GM12874 (cell line): ENCODE measurements around the gene NOX5.

Source experiments
- TF ChIP-seq, protein P1 (sequence below): IDR thresholded peaks from 2 replicates; pipeline ENCODE4 v1.5.1; 2011; ENCODE audit warnings: low read depth, mild to moderate bottlenecking, control low read depth, low read length, moderate library complexity; ENCODE audit not compliant: insufficient read depth

NOX5 gene

DNA sequence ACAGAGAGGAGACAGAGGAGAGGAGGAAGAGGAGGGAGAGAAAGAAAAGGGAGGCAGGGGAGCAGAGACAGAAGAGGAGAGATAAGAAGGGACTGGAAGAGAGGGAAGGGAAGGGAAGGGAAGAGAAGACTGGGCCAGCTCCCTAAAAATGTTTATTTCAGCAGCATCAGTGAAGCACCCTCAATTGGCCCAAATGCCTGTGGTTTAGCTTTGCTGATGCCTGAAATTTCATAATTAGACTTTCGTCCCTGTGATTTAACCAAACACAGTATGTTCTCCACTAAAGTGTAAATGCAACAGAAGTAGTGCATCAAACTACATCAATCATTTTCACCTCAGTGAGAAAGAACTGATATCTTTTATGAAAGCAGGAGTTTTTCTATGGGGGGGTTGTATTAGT, 55.9 kb downstream of the NOX5 start:
- TF ChIP-seq, protein P1, sequence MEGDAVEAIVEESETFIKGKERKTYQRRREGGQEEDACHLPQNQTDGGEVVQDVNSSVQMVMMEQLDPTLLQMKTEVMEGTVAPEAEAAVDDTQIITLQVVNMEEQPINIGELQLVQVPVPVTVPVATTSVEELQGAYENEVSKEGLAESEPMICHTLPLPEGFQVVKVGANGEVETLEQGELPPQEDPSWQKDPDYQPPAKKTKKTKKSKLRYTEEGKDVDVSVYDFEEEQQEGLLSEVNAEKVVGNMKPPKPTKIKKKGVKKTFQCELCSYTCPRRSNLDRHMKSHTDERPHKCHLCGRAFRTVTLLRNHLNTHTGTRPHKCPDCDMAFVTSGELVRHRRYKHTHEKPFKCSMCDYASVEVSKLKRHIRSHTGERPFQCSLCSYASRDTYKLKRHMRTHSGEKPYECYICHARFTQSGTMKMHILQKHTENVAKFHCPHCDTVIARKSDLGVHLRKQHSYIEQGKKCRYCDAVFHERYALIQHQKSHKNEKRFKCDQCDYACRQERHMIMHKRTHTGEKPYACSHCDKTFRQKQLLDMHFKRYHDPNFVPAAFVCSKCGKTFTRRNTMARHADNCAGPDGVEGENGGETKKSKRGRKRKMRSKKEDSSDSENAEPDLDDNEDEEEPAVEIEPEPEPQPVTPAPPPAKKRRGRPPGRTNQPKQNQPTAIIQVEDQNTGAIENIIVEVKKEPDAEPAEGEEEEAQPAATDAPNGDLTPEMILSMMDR = no peak

DNA sequence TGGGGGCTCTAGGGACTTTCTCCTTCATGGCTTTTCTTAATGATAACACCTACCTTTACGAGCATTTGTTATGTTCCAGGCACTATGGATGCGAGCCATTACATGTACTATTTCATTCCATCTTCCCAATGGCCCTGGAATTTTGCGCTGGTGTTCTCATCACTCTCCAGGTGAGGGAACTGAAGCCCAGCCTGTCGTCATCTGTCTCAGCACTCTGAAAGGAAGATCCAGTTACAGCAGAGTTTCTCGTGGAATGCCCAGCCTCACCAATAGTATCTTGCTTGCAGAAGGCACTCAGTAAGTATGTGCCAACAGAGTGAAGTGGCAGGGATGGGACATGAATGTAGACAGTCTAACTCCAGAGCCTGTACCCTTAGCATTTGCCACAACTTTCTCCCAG, 56.8 kb downstream of the NOX5 start:
- TF ChIP-seq, protein P1 = no peak

DNA sequence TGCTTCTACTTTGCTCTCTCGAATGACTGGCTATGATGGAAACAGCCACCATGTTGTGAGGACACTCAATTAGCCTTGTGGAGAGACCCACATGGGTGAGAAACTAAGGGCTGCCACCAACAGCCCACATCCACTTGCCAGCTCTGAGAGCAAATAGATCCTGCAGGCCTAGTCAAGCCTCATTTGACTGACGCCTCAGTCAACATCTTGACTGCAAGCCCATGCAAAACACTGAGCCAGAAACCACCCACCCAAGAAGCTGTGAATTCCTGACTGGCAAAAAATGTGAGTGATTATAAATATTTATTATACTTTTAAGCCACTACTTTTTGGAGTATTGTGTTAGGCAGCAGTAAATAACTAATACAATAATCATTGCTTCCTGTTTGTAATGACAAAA, 58.4 kb downstream of the NOX5 start:
- TF ChIP-seq, protein P1 = no peak

DNA sequence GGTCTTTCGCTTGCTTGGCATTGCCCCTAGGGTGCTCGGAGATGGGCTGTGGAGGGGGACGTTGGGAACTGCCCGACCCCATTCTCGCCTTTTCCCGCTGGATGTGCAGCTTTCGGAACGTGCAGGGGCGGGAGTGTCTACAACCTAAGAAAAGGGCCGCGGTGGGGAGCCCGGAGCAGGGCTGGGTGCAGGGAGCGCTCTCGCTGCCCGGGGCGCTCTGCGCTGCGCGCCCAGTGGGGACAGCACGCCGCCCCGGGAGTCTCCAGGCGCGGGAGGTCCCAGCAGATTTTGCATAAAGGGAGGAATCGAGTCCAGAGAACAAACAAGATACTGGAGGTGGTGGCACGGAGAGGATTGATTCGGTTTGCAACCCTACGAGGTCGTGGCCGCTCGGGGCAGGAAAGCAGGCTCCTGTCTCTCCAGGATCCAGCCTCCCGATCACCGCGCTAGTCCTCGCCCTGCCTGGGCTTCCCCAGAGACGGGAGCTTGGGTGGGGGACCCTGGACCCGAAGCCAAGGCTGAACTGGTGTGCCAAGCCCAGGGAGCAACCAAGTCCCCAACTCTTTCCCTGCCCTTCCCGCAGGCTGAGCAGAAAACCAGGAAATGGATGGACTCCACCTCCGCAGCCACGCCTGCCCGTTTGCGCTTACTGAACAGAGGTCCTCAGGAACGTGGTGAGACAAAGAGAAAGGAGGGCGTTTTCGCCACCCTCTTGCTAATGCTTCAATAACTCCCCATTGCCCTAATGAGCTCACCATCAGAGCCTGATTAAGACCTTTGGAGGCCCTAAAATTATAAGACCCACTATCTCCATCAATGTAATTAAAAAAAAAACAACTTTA, 59.7 kb downstream of the NOX5 start:
- TF ChIP-seq, protein P1 = no peak

DNA sequence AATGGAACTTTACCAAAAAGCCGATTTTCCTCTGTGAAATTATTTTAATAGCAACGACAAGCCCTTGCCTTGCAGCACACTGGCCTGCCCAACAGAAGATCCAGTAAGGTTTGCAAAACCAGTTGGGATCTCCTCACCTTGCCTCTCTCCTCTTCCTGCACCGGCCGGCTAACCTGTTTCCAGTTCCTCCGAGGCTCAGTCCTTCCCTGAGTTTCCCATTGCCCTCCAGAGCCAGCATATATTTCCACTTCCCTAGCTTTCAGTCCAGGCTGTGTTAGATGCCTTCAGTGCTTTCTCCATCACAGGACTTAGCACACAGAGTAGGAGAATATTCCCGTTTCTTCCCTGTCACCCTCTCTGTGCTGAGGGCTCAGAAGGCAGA, 60.3 kb downstream of the NOX5 start:
- TF ChIP-seq, protein P1 = no peak

DNA sequence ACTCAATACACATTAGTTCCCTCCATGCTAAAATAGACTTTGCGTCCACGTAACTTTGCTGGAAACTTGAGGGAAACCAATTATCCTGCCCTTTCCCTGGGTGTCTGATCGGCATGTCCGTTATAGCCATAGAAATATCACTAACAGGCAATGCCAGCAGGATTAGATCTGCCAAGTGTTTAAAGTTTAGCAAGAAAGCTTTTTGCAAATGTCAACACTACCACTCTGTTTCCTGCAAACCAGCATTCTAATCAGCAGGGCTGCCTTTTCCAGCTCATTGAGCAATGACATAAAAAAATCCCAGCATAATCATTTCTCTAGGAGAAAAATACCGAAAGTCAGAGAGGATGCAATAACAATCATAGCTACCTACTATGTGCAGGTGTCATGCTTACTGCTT, 60.9 kb downstream of the NOX5 start:
- TF ChIP-seq, protein P1 = no peak

DNA sequence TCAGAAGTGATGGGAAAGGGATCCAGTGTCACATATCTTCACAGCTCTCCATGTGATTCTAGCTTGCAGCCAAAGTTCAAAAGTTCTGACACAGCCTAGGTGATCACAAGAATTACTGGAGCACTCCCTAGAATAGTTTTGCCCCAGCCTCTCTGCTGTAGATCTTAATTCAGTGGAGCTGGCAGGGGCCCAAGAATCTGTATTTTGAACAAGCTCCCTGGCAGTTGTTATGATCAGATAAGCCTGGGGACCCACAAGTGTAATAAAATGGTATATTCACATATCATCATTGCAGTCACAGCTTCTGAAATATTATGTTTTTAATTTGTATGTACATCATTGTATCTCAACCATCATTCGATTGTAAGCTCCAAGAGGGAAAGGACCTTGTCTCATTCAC, 62.3 kb downstream of the NOX5 start:
- TF ChIP-seq, protein P1 = no peak
